GM23248 (cell line): ENCODE measurements around the gene ZNF91. TPM values are rescaled to one million over a fixed set of nuclear protein-coding genes. Genes with fewer than 3 reads are reported as not detected.

ENCODE experiments used
- polyA plus RNA-seq: library from polyadenylated mRNA; unstranded; fragments of >200 nt; fragmentation: Nextera tagmentation; extraction: Ambion mirVana; gene quantifications from 2 replicates; pipeline ENCODE4 v1.2.1, GENCODE V29; 2016
- small RNA-seq: library from RNA; depleted of rRNA; stranded (forward); fragments of <200 nt; gene quantifications from one replicate; pipeline ENCODE3, GENCODE V24; 2014; ENCODE audit warnings: low read depth, low replicate concordance
- total RNA-seq: library from RNA; depleted of rRNA; stranded (reverse); fragments of >200 nt; shearing (Covaris generic); gene quantifications from 2 replicates; pipeline ENCODE4 v1.2.3, GENCODE V29; 2014; rRNA removed

Gene ZNF91
- total and polyA plus RNA-seq, 2 experiments from 2014 or later, result 8.2 to 10.5 TPM

Small RNA genes within 50 kb of the gene (small RNA-seq; reads per million reads assigned to genes)
- gene VN1R91P, result not detected

Other genes with a start within 250 kb of the ZNF91 start
- 0.76 and 4.3 TPM in 2 replicates for gene ZNF724, start 145.1 kb downstream of the ZNF91 start, total RNA-seq
- gene ZNF724, start 145.1 kb downstream of the ZNF91 start, polyA plus RNA-seq, result 1.3 and 1.9 TPM in 2 replicates